Left ventricle myocardium inferior (tissue), 1 donor: ENCODE results near the gene NKAIN2. TPM values are rescaled to one million over a fixed set of nuclear protein-coding genes. Genes with fewer than 3 reads are reported as not detected.

Experiments
- DNase-seq: peaks from one replicate; pipeline ENCODE4 v3.0.0-alpha.2; 2020
- H3K27ac ChIP-seq: fragments of 200-600 bp; replicated peaks from 2 replicates; pipeline ENCODE4 v1.8.0; 2021
- H3K27me3 ChIP-seq: fragments of 200-600 bp; 2 replicates; pipeline ENCODE4 v1.8.0; 2021; ENCODE audit warnings: low read depth
- H3K36me3 ChIP-seq: fragments of 200-600 bp; 2 replicates; pipeline ENCODE4 v1.8.0; 2021
- H3K4me1 ChIP-seq: fragments of 200-600 bp; 2 replicates; pipeline ENCODE4 v1.8.0; 2021
- H3K4me3 ChIP-seq: fragments of 200-600 bp; 2 replicates; pipeline ENCODE4 v1.8.0; 2021; ENCODE audit warnings: mild to moderate bottlenecking, moderate library complexity
- H3K9me3 ChIP-seq: fragments of 200-600 bp; replicated peaks from 2 replicates; pipeline ENCODE4 v1.8.0; 2021
- intact Hi-C: fragments of 100-400 bp; cut with micrococcal nuclease; formaldehyde crosslinking; loops from one replicate; pipeline ENCODE4 v1.11.0; 2022
- total RNA-seq: library from RNA; stranded (reverse); fragmentation: NEBNext Ultra II Directional; extraction: Animal tissue kit (Norgen Biotek cat#: 25700); gene quantifications from one replicate; pipeline ENCODE4 v1.2.1, GENCODE V29; 2021
- TF ChIP-seq, protein P1 (sequence below): fragments of 200-600 bp; IDR thresholded peaks from 2 replicates; pipeline ENCODE4 v1.8.0; 2021; ENCODE audit warnings: antibody characterized with exemption, mild to moderate bottlenecking, borderline replicate concordance
- donor health status: DM: no; HTN: yes; CAD: no; lungs with severe emphysema.

NKAIN2 gene
- total RNA-seq, 1 donor from 2014 or later = 0.22 TPM

DNA sequence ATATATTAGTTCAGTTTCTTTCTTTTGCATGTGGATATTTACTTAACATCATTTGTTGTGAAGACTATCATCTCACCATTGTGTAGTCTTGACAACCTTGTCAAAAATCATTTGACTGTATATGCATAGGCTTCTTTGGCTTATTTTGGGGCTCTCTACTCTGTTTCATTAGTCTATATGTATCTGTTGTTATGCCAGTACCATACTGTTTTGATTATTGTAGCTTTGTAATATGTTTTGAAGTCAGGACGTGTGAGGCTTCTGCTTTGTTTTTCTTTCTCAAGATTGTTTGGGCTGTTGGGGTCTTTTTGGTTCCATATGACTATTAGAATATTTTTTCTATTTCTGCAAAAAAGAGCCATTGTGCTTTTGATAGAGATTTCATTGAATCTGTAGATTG, 870.4 kb downstream of the NKAIN2 start:
- Histone ChIP-seq H3K27ac (no peak overlapping the region), H3K36me3 (no peaks in the 10 kb centered on the region), H3K9me3 (peaks cover 69% of the 10 kb centered on the region), H3K27me3 (no peaks in the 10 kb centered on the region), H3K4me1 (no peaks in the 10 kb centered on the region), H3K4me3 (no peak overlapping the region)
- TF ChIP-seq, protein P1, sequence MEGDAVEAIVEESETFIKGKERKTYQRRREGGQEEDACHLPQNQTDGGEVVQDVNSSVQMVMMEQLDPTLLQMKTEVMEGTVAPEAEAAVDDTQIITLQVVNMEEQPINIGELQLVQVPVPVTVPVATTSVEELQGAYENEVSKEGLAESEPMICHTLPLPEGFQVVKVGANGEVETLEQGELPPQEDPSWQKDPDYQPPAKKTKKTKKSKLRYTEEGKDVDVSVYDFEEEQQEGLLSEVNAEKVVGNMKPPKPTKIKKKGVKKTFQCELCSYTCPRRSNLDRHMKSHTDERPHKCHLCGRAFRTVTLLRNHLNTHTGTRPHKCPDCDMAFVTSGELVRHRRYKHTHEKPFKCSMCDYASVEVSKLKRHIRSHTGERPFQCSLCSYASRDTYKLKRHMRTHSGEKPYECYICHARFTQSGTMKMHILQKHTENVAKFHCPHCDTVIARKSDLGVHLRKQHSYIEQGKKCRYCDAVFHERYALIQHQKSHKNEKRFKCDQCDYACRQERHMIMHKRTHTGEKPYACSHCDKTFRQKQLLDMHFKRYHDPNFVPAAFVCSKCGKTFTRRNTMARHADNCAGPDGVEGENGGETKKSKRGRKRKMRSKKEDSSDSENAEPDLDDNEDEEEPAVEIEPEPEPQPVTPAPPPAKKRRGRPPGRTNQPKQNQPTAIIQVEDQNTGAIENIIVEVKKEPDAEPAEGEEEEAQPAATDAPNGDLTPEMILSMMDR = no peak
- no peak for DNase-seq
- intact Hi-C loops = no loop called here

DNA sequence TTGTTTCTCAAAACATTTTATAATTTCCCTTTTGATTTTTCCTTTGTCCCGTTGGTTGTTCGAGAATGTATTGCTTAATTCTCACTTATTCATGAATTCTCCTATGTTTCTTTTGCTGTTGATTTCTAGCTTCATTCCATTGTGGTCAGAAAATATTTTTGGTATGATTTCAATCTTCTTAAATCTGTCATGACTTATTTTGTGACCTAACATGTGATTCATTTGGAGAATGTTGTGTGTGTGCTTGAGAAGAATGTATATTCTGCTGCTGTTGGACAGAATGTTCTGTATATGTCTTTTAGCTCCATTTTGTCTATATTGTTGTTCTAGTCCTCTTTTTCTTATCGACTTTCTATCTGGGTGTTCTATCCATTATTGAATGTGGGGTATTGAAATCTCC, 872.4 kb downstream of the NKAIN2 start:
- no peak for DNase-seq
- TF ChIP-seq, protein P1 = no peak
- Histone ChIP-seq H3K36me3 (no peaks in the 10 kb centered on the region), H3K9me3 (peaks cover 78% of the 10 kb centered on the region), H3K4me1 (no peaks in the 10 kb centered on the region), H3K27ac (no peak overlapping the region), H3K4me3 (no peak overlapping the region), H3K27me3 (no peaks in the 10 kb centered on the region)
- intact Hi-C loops = no loop called here

DNA sequence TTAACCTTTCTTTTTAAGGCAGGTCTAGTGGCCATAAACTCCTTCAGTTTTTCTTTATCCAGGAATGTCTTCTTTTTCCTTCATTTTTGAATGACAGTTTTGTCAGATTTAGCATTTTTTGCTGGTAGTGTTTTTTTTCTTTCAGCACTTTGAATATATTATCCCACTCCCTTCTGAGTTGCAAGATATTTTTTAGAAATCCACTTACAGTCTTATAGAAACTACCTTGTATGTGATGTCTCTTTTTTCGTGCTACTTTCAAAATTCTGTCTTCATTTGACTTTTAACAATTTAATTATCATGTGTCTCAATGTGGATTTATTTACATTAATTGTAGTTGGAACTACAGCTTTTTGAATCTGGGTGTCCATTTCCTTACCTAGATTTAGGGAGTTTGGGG, 874.2 kb downstream of the NKAIN2 start:
- Histone ChIP-seq H3K36me3 (no peaks in the 10 kb centered on the region), H3K4me3 (no peak overlapping the region), H3K27me3 (no peaks in the 10 kb centered on the region), H3K9me3 (peaks cover 75% of the 10 kb centered on the region), H3K4me1 (no peaks in the 10 kb centered on the region), H3K27ac (no peak overlapping the region)
- no peak for DNase-seq
- intact Hi-C loops = no loop called here
- TF ChIP-seq, protein P1 = no peak

DNA sequence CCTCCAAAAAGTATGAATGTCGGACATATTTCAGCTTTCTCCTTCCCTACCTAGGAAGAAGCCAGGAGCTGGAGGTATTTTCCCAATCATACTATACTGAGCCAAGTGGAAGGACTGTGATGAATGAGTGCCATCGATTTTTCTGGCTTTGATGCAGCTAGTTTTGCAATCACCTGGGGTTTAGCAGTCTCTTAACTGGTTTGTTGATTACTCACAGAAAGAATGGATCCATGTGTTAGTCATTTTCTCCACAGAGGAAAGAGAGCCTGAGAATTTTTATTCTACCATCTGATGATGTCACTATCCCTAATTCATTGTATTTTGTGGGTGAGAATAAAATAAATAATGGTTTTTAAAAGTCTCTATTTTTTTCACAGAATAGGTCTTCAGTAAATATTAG, 875.7 kb downstream of the NKAIN2 start:
- no peaks in the 10 kb centered on the region for H3K36me3 ChIP-seq
- TF ChIP-seq, protein P1 = no peak
- H3K27me3 ChIP-seq = no peaks in the 10 kb centered on the region
- peaks cover 60% of the 10 kb centered on the region for H3K9me3 ChIP-seq
- no peak overlapping the region for H3K27ac ChIP-seq
- H3K4me1 ChIP-seq = no peaks in the 10 kb centered on the region
- H3K4me3 ChIP-seq = no peak overlapping the region
- DNase-seq = no peak
- intact Hi-C loops = no loop called here

DNA sequence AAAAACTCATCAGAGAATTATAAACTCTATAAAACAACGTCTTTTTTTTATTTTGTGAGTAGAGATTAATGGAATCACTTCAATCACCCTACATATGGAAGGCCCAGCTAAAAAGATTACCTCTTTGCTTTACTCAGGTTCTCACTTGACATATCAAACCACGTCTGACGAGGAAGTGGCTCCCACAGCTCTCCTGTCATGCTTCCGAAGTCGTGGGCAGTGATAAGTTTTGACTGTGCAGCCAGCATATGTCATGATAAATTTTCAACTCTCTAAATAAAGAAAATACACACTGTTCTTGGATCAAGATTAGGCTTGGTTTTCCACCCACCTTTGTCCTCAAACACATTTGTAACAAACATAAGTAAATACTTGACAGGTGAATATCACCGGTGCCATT, 879.1 kb downstream of the NKAIN2 start:
- H3K4me3 ChIP-seq = no peak overlapping the region
- no peaks in the 10 kb centered on the region for H3K36me3 ChIP-seq
- H3K4me1 ChIP-seq = no peaks in the 10 kb centered on the region
- peaks cover 34% of the 10 kb centered on the region for H3K9me3 ChIP-seq
- DNase-seq = no peak
- TF ChIP-seq, protein P1 = no peak
- intact Hi-C loops = no loop called here
- H3K27me3 ChIP-seq = no peaks in the 10 kb centered on the region
- H3K27ac ChIP-seq = no peak overlapping the region

DNA sequence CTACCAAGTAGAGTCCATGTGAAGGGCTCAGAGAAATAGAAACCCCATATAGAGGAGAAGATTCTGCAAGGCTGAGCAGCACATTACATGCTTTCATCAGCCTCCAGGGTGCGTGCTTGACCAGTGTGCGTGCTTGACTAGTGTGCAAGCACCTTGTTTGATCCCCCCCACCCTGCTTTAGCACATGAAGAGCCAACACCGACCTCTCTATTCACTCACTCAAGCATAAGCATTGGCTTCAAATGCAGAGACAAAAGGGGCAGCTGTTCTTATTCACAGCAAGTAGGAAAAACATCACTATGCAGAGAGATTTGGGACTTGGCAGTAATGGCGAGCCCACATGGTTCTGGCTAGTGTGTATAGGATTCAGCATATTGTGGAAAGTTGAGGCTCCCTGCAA, 879.8 kb downstream of the NKAIN2 start:
- Histone ChIP-seq H3K27me3 (no peaks in the 10 kb centered on the region), H3K9me3 (peaks cover 27% of the 10 kb centered on the region), H3K27ac (no peak overlapping the region), H3K4me1 (no peaks in the 10 kb centered on the region), H3K4me3 (no peak overlapping the region), H3K36me3 (no peaks in the 10 kb centered on the region)
- intact Hi-C loops = no loop called here
- TF ChIP-seq, protein P1 = no peak
- no peak for DNase-seq
